PC-3 (cell line): ENCODE results near the gene FBXO34. TPM values are rescaled to one million over a fixed set of nuclear protein-coding genes. Genes with fewer than 3 reads are reported as not detected.

Experiments used
- ATAC-seq: fragments of 200-7000 bp; cut with Tn5 transposase; 2 replicates; pipeline ENCODE4 v1.9.1; 2020; ENCODE audit warnings: mild to moderate bottlenecking, moderate library complexity
- BruUV-seq: library from RNA; stranded (reverse); fragments of 400-500 nt; replicated peaks from 2 replicates; lab custom pipeline; 2021; lab: Mats Ljungman, UMichigan
- CTCF ChIA-PET: fragments of 300-600 bp; sonication (Branson Sonifier 250); formaldehyde crosslinking; loops from one replicate; lab custom pipeline; 2022; ENCODE audit warnings: antibody characterized with exemption; lab: Charles Lee
- POLR2A ChIA-PET: fragments of 300-600 bp; sonication (Branson Sonifier 250); formaldehyde crosslinking; loops from one replicate; lab custom pipeline; 2022; ENCODE audit warnings: antibody characterized with exemption; ENCODE audit not compliant: unreplicated experiment; lab: Charles Lee
- DNase-seq: peaks from one replicate; pipeline ENCODE4 v3.0.0-alpha.2; 2015
- H2AFZ ChIP-seq: fragments of 300-600 bp; sonication (generic); 2 replicates; pipeline ENCODE4 v1.6.0; 2016; ENCODE audit warnings: antibody characterized with exemption, low read length
- H3F3A ChIP-seq: fragments of 300-600 bp; sonication (generic); one replicate; pipeline ENCODE4 v1.6.0; 2017; ENCODE audit warnings: antibody characterized with exemption, low read length, control low read depth, mild to moderate bottlenecking; ENCODE audit not compliant: unreplicated experiment
- H3K27ac ChIP-seq: fragments of 300-600 bp; sonication (generic); 2 replicates; pipeline ENCODE4 v1.5.1; 2016; ENCODE audit warnings: mild to moderate bottlenecking, low read length
- H3K27me3 ChIP-seq: fragments of 300-600 bp; sonication (generic); 2 replicates; pipeline ENCODE4 v1.6.1; 2016; ENCODE audit warnings: low read length, mixed read lengths
- H3K36me3 ChIP-seq: fragments of 300-600 bp; sonication (generic); 2 replicates; pipeline ENCODE4 v1.6.1; 2016; ENCODE audit warnings: low read depth, mixed run types, low read length, mixed read lengths
- H3K4me1 ChIP-seq: fragments of 300-600 bp; sonication (generic); 2 replicates; pipeline ENCODE4 v1.5.1; 2016; ENCODE audit warnings: low read length; ENCODE audit not compliant: insufficient read depth
- H3K4me2 ChIP-seq: fragments of 300-600 bp; sonication (generic); 2 replicates; pipeline ENCODE4 v1.6.0; 2016; ENCODE audit warnings: low read length
- H3K4me3 ChIP-seq: fragments of 300-600 bp; sonication (generic); 2 replicates; pipeline ENCODE4 v1.5.1; 2016; ENCODE audit warnings: mild to moderate bottlenecking, low read length, mixed read lengths
- H3K79me2 ChIP-seq: fragments of 300-600 bp; sonication (generic); 2 replicates; pipeline ENCODE4 v1.6.1; 2017; ENCODE audit warnings: low read length, mixed read lengths
- H3K9ac ChIP-seq: fragments of 300-600 bp; sonication (generic); 2 replicates; pipeline ENCODE4 v1.6.0; 2016; ENCODE audit warnings: mild to moderate bottlenecking, low read length
- H3K9me2 ChIP-seq: fragments of 300-600 bp; sonication (generic); replicated peaks from 2 replicates; pipeline ENCODE4 v1.6.1; 2016; ENCODE audit warnings: mixed run types, low read length, mixed read lengths
- H3K9me3 ChIP-seq: fragments of 300-600 bp; sonication (generic); 2 replicates; pipeline ENCODE4 v1.6.1; 2016; ENCODE audit warnings: low read length, mixed read lengths
- H4K20me1 ChIP-seq: fragments of 300-600 bp; sonication (generic); 2 replicates; pipeline ENCODE4 v1.6.1; 2016; ENCODE audit warnings: low read length, mixed read lengths
- CTCF ChIP-seq: fragments of 300-600 bp; sonication (generic); conservative IDR thresholded peaks from 2 replicates; pipeline ENCODE4 v1.5.1; 2017; ENCODE audit warnings: antibody characterized with exemption, low read depth, mild to moderate bottlenecking, low read length
- EZH2 ChIP-seq: fragments of 300-600 bp; sonication (generic); IDR thresholded peaks from one replicate; pipeline ENCODE4 v1.6.1; 2017; ENCODE audit warnings: antibody characterized with exemption, mild to moderate bottlenecking, low read length; ENCODE audit not compliant: unreplicated experiment
- EZH2phosphoT487 ChIP-seq: fragments of 300-600 bp; sonication (generic); IDR thresholded peaks from 2 replicates; pipeline ENCODE4 v1.6.1; 2018; ENCODE audit warnings: mild to moderate bottlenecking, antibody characterized with exemption, low read length, borderline replicate concordance
- intact Hi-C: fragments of 100-400 bp; cut with micrococcal nuclease; formaldehyde crosslinking; loops from 2 replicates; pipeline ENCODE4 v1.9.0; 2023
- total RNA-seq: library from RNA; depleted of rRNA; stranded (reverse); fragments of >200 nt; gene quantifications from 2 replicates; pipeline ENCODE4 v1.2.3, GENCODE V29; 2014

The FBXO34 gene
- total RNA-seq, 1 experiment from 2014 or later: 35.9 TPM

- no peaks in the 10 kb centered on the region for H3K9me3 ChIP-seq
- BruUV-seq: no TSS peak
- no peak overlapping the region for H3K4me3 ChIP-seq
- H3F3A ChIP-seq: no peaks in the 10 kb centered on the region
- peak; percentile 94 for ATAC-seq
- H2AFZ ChIP-seq: no peak overlapping the region
- peaks cover 55% of the 10 kb centered on the region for H3K79me2 ChIP-seq
- peaks cover 23% of the 10 kb centered on the region for H3K4me1 ChIP-seq
- TF ChIP-seq EZH2 (no peak), EZH2phosphoT487 (no peak), CTCF (no peak)
- peaks cover 10% of the 10 kb centered on the region; the same call in 1 of the 2 replicates for H3K36me3 ChIP-seq
- POLR2A ChIA-PET: no interaction called here
- H3K9me2 ChIP-seq: no peaks in the 10 kb centered on the region
- peak overlapping the region; percentile 31 for H3K27ac ChIP-seq
- peak overlapping the region; percentile 18 for H3K4me2 ChIP-seq
- H3K9ac ChIP-seq: no peak overlapping the region
- CTCF ChIA-PET: no interaction called here
- intact Hi-C loops: loop anchor here (1.0 to 2.0 kb wide), 2 partner anchors 14 to 32 kb away; no protein-coding TSS in a partner anchor
- peak; percentile 99 for DNase-seq
- no peaks in the 10 kb centered on the region for H3K27me3 ChIP-seq
- peaks cover 6% of the 10 kb centered on the region; the same call in 1 of the 2 replicates for H4K20me1 ChIP-seq
Measured at GRCh38 chr14:55398679-55399078, 127.5 kb downstream of the FBXO34 start.

GRCh38 chr14:55399183-55399582 is 128.0 kb downstream of the FBXO34 start:
- Histone ChIP-seq H3K9ac (no peak overlapping the region), H4K20me1 (peaks cover 6% of the 10 kb centered on the region; the same call in 1 of the 2 replicates), H3K27me3 (no peaks in the 10 kb centered on the region), H3K79me2 (peaks cover 60% of the 10 kb centered on the region), H2AFZ (no peak overlapping the region), H3F3A (no peaks in the 10 kb centered on the region), H3K27ac (peak overlapping the region; percentile 26), H3K9me2 (no peaks in the 10 kb centered on the region), H3K4me1 (peaks cover 23% of the 10 kb centered on the region), H3K4me2 (peak overlapping the region; percentile 17; the same call in 1 of the 2 replicates), H3K4me3 (no peak overlapping the region), H3K36me3 (peaks cover 10% of the 10 kb centered on the region; the same call in 1 of the 2 replicates), H3K9me3 (no peaks in the 10 kb centered on the region)
- no TSS peak for BruUV-seq
- peak; percentile 6; the same call in 1 of the 2 replicates for ATAC-seq
- DNase-seq: no peak
- intact Hi-C loops: loop anchor here (1.0 to 2.0 kb wide), 2 partner anchors 13 to 32 kb away; no protein-coding TSS in a partner anchor
- ChIA-PET CTCF (no interaction called here), POLR2A (no interaction called here)
- TF ChIP-seq CTCF (no peak), EZH2phosphoT487 (no peak), EZH2 (no peak)

- Histone ChIP-seq H3K79me2 (peaks cover 66% of the 10 kb centered on the region), H3K9me3 (no peaks in the 10 kb centered on the region), H3K9ac (no peak overlapping the region), H3K36me3 (peaks cover 5% of the 10 kb centered on the region; the same call in 1 of the 2 replicates), H3K9me2 (no peaks in the 10 kb centered on the region), H3F3A (no peaks in the 10 kb centered on the region), H4K20me1 (peaks cover 6% of the 10 kb centered on the region; the same call in 1 of the 2 replicates), H3K4me1 (peaks cover 23% of the 10 kb centered on the region), H3K27me3 (no peaks in the 10 kb centered on the region), H2AFZ (no peak overlapping the region), H3K4me3 (no peak overlapping the region), H3K4me2 (0 out of 2 replicates have a peak overlapping the region, but pooled peaks have one; percentile 1), H3K27ac (peak overlapping the region; percentile 26)
- CTCF ChIA-PET: no interaction called here
- ATAC-seq (peak; percentile 35), DNase-seq (peak; percentile 52)
- POLR2A ChIA-PET: no interaction called here
- TF ChIP-seq EZH2: no peak
- no peak for TF ChIP-seq EZH2phosphoT487
- no peak for TF ChIP-seq CTCF
- intact Hi-C loops: loop anchor here (1.0 to 2.0 kb wide), 2 partner anchors 12 to 31 kb away; no protein-coding TSS in a partner anchor
- BruUV-seq: no TSS peak
Measured at GRCh38 chr14:55399852-55400251, 128.6 kb downstream of the FBXO34 start.
